H54 (cell line): Measurements from ENCODE around the gene INO80E.
A peak's percentile ranks its signal among the peaks of the same experiment; 100 is the strongest.

ENCODE experiments used
- DNase-seq: peaks from one replicate; pipeline ENCODE4 v3.0.0; 2011; ENCODE audit warnings: low spot score, mixed read lengths; ENCODE audit not compliant: insufficient read length
- FAIRE-seq: peaks from 3 replicates; lab custom pipeline; 2011; peaks lifted over from hg19 to GRCh38; lab: Jason Lieb, UNC
- POLR2A ChIP-seq: IDR thresholded peaks from 2 replicates; pipeline ENCODE4 v1.6.1; 2011; ENCODE audit warnings: low read depth, mild to moderate bottlenecking, low read length

Gene INO80E

DNA sequence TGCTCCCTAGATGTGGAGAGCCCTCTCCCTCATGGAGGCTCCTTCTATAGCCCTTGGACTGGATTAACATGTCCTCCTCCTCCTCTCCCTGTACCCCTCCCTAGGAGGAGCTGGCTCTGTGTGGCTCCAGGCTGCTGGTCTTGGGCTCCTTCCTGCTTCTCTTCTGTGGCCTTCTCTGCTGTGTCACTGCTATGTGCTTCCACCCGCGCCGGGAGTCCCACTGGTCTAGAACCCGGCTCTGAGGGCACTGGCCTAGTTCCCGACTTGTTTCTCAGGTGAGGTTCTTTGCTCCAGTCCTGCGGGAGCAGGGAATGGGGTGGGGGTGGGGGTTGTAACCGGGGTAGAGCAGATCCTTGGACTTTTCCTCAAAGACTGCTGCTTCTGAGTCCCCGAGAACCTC is 24.7 kb upstream of the INO80E start:
- TF ChIP-seq POLR2A, result no peak
- no peak for FAIRE-seq
- DNase-seq, result no peak

DNA sequence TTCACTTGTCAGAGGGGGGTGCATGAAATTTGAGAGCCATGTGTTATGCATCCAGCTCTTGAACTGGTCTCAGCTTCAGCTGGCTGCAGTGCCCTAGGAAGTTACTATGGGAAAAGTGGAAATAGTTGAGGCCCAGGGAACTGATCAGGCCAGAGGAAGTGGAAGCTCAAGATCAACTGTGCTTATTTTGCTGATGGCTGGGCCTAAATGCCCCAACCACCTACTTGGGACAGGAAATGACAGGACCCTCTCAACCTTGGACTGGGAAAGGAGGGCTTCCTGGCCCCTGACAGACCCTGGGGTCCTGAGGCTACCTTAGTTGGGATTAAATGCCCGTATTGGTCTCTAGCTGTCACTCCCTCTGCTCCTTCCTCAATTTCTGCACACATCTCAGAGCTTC is 23.5 kb upstream of the INO80E start:
- FAIRE-seq (no peak), DNase-seq (no peak)
- no peak for TF ChIP-seq POLR2A

DNA sequence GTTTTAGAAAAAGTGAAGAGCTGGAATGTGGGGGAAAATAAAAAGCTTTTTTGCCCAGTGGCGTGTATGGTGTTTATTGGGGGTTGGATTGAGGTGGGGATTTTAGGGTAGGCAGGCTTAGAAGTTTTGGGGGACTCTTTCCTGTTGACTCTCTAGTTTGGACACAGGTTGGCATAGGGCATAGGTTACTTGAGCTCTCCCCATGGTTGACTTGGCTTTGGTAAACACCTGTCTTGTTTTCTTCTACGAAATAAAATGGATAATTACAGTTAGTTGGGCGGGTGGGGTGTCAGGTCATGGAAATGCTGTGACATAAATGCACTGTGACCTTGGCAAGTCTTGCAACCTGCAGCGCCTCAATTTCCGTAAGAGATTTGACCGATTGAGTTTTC is 23.1 kb upstream of the INO80E start:
- no peak for TF ChIP-seq POLR2A
- no peak for FAIRE-seq

DNA sequence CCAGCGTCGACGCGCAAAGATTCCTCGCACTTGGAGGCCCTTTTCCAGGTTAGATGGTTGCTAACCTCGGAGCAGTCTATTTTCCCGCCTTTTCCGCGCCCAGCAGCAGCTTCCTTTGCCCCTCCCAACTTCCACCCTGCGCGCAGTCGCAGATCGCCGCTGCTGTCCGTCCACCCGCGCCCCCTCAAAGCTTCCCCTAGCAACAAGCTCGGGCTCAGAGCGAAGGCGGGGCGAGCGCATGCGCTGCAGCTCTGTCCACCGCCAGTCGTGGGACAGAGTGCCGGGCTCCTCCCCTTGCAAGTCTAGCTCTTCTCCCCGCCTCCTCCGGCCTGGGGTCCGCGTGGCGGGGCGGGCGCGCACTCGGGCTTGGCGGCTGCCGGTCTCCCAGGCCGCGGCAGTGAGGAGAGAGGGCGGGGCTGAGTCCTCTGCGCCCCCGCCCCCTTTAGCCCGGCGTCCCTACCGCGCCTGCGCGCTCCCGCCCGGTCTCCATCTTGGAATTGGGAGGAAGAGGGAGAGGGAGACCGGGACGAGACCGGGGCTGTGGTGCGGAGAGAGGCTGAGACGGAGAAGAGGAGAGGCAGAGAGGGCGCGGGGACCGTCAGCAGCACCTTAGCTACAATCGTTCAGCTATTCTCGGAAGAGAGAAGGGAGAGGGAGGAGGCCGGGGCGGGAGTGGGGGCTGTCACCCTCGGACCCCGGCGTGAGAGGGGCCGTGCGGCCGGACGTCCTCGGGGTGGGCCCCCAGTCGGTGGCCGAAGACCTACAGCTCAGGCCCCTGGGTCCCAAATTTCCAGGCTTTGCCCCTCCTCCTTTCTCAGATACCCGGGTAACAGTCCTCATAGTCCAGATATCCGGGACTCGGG is 22.4 kb upstream of the INO80E start, which contains the start of gene TAOK2:
TAOK2 (plus strand) TSS at position 485 of the 863 bp plus-strand sequence. CDS start 3,905 bp downstream, outside the sequence.
- FAIRE-seq (peak; percentile 66), DNase-seq (peak; percentile 99)
- peak; percentile 88 for TF ChIP-seq POLR2A

More for the DNA sequence above, 23.1 kb upstream of the INO80E start:
- no peak for DNase-seq

DNA sequence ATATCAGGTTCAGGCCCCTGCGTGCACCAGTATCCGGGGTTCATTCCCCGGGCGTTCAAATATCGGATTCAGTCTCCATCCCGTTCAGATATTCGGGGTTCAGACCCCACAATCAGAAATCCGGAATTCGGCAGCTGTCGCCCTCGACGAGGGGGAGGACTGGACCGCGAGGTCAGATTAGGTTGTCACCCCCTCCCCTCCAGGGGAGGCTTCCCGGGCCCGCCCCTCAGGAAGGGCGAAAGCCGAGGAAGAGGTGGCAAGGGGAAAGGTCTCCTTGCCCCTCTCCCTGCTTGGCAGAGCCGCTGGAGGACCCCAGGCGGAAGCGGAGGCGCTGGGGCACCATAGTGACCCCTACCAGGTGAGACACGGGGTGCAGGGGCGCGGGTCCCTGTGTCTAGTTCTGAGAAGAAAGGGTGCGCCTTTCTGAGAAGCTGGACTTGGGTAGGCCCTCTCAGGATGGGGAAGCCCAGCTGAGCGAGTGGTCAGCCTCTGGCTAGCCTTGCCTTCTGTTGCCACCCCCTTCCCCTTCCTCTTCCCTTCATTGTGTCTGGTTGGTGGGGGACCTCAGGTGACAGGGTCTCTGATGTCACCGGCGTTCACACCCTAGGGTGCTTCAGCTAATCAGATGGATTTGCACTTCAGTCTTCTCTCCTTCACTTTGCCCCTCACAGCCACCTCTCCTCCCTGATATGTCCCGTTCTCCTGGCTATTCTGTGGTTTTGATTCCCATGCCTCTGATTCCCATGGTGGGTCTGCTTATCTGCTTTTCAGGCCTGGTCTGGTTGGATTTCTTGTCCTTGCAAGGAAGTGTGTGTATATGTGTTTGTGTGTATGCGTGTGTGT is 21.5 kb upstream of the INO80E start:
- no peak for FAIRE-seq
- DNase-seq, result no peak
- no peak for TF ChIP-seq POLR2A

DNA sequence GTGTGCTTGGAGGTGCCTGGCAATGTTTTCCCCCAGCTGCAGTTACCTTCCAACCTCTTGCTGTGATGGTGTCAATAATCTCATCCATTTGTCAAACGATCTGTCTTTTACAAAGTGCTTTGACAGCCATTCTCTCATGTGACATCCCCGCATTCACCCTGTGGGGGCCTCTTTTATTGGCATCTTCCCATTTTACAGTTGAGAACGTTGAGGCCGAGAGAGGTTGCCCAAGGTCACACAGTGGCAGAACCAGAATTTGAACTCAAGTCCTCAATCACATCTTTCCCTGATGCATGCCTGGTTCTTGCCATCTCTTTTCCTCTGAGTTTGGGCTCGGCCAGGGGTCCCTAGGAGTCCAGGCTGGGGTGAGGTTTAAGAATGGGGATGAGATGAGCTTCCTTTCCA is 20.9 kb upstream of the INO80E start:
- DNase-seq (no peak), FAIRE-seq (no peak)
- TF ChIP-seq POLR2A, result no peak

DNA sequence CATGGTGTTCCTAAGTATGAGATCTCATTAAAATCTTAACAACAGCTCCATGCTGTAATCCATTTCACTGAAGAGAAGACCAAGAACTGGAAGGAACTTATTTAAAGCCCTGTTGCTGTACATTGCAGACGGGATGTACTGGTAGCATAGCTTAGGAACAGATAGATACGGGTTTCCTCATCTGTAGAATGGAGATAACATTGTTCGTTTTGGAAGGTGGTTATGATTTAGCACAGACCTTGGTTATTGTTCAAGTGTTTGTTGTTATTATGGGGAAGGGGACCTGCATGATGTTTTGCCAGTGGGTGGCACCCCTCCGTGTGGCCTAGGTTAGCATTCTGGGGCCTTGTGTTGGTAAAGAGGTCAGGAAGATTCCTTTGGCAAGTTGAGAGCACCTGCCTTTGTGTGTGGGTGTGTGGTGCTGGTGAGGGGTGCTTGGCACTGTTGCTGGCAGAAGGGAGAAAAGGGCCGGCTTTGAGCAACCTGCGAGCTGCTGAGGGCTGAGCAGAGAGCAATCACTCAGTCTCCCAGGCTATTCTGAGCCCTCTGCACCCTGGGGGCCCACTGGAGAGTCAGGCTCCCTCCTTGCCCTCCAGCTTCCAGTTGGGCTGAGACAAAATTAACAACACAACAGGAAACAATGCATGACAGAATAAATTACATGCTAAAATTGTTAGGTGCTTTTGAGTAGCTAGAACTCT is 20.1 kb upstream of the INO80E start:
- no peak for FAIRE-seq
- no peak for DNase-seq
- no peak for TF ChIP-seq POLR2A

DNA sequence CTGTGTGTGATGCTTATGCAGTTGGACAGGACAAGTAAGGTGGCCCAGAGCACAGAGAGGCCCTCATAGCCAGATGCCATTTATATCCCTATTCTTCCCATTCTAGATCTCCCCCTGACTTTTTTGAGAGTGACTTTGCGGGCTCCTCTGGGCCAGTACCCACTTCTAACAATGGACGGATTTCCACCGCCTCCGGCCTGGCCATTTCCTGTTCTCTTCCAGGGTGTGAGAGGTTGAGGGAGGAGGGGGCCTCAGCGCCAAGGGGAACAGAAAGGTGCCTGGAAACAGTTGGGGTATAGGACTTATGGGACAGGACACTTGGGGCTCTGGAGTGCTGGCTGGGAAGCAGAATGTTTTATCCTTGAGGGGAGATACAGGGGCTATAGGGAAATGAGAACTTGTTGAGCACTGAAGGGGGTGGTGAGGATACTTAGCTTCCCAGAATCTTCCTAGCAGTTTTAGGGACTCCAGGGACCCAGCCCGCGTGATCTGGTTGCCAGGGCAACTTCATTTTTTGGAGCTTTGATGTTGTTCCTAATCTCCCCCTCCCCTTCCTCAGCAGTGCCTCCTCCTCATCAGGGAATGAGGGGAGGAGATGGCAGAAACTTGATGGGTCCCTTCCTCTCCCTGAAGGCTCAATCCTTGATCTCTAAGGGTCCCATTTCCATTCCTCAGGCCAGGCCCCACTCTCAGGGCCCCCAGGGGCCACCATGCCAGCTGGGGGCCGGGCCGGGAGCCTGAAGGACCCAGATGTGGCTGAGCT is 18.8 kb upstream of the INO80E start:
- no peak for TF ChIP-seq POLR2A

DNA sequence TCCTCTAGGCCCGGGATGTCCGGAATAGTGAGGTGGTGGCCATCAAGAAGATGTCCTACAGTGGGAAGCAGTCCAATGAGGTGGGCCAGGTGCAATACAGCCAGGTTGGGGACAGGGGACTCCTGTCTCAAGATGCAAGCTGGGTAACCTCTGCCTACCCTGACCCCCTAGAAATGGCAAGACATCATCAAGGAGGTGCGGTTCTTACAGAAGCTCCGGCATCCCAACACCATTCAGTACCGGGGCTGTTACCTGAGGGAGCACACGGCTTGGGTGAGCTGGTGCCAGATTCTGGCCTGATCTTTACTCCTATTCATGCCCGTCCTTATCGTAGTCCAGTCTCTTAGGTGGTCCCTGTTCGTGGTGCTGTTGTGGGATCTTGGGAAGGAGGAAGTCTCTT is 18.0 kb upstream of the INO80E start:
- DNase-seq, result no peak
- no peak for TF ChIP-seq POLR2A
- no peak for FAIRE-seq

More for the DNA sequence above, 18.8 kb upstream of the INO80E start:
- FAIRE-seq, result no peak
- DNase-seq, result no peak

DNA sequence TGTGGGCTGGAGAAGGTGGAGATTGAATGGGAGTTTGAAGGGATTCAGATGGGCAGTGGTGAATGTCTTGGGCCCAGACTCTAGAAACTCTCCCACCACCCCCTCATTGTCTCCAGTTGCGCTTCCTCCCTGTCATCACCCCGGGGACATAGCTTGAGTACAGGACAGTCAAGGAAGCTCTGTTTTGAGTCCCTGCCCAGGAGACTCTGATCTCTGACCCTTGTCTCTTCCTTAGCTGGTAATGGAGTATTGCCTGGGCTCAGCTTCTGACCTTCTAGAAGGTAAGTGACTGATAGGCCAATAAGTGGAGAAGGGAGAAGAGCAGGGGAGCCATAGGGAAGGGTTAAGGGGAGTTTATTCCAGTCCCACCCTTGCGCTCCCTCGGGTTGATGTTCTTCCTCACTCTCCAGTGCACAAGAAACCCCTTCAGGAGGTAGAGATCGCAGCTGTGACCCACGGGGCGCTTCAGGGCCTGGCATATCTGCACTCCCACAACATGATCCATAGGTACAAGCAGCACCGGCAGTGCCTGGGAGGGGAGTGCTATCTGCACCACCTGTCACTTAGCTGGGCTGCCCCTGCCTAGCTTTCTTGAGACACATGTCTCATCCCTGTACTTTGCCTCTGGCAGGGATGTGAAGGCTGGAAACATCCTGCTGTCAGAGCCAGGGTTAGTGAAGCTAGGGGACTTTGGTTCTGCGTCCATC is 17.3 kb upstream of the INO80E start:
- no peak for TF ChIP-seq POLR2A
- DNase-seq, result no peak
- FAIRE-seq, result no peak

DNA sequence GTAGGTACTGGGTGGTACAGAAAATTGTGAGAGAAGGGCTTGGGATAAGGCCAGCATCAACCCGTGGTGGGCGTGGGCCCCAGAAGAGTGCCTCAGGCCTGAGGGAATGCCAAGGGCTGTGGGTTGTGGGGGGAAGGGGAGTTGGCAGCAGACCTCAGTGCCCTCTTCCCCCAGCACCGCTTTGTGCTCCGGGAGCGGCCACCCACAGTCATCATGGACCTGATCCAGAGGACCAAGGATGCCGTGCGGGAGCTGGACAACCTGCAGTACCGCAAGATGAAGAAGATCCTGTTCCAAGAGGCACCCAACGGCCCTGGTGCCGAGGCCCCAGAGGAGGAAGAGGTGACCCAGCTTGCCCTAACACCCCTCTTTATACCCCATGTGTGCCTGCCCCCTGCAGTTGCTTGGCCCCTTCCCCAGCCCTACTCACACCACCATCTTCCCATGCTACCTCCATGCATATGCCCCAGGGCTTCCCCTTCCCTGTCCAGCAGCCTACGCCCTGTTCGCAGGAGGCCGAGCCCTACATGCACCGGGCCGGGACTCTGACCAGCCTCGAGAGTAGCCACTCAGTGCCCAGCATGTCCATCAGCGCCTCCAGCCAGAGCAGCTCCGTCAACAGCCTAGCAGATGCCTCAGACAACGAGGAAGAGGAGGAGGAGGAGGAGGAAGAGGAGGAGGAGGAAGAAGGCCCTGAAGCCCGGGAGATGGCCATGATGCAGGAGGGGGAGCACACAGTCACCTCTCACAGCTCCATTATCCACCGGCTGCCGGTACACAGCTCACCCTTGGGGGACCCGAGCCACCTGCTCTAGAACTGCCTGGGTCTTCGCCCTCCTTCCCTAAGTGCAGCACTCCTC is 13.3 kb upstream of the INO80E start:
- TF ChIP-seq POLR2A, result no peak
- no peak for FAIRE-seq
- no peak for DNase-seq
